HG03103 (cell line): ENCODE data around the gene PTPRA.
"Not testable (repeated sequence)": the region's sequence is repeated elsewhere in the genome, so short reads cannot be mapped to it uniquely, and the experiment has no call there.

Experiments
- ATAC-seq: cut with Tn5 transposase; IDR thresholded peaks from one replicate; pipeline ENCODE4 v1.9.1; 2021; ENCODE audit warnings: low read depth; ENCODE audit not compliant: unreplicated experiment

PTPRA gene

DNA sequence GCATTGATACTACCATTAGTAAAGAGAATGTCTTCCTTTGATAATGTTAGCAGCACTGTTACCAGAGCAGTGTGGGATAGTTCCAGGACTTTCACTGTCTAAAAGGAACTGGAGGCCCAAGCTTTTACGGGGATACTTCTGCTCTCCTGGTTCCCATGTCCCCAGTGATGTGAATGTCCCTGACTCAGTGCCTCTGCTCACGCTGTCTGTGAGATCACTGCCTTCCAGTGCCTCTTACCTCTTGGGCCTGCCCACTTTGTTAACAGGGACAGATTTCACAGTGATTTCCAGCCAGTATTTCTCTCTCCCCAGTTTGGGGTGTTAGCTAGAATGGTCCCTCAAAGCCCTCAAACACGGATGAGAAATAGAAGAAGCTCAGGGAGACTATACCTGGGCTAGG is 14.4 kb downstream of the PTPRA start:
- ATAC-seq = no peak

DNA sequence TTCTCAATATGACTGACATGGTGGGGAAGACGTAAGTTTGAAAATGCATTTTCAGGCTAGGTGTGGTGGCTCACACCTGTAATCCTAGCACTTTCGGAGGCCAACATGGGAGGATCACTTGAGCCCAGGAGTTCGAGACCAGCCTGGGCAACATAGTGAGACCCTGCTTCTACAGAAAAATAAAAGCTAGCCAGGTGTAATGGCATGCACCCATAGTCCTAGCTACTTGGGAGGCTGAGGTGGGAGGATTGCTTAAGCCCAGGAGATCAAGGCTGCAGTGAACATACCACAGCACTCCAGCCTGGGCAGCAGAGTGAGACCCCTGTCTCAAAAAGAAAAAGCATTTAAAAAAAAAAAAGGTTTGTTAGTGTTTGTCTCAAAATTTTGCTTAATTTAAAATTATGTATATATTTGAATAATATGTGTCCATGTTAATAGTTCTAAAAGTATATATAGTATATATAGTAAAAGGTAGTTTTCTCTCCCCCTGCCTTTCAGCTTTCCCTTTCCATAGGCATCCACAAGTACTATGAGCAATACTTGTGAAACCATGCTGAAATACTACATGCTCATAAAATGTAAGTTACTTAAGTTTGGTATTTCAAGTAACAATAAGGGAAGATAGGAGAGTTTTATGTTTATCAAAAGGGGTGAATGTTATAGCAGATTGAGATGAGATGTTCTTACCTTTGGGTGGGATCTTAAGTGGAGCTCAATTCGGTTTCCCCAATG is 15.1 kb downstream of the PTPRA start:
- ATAC-seq = no peak

DNA sequence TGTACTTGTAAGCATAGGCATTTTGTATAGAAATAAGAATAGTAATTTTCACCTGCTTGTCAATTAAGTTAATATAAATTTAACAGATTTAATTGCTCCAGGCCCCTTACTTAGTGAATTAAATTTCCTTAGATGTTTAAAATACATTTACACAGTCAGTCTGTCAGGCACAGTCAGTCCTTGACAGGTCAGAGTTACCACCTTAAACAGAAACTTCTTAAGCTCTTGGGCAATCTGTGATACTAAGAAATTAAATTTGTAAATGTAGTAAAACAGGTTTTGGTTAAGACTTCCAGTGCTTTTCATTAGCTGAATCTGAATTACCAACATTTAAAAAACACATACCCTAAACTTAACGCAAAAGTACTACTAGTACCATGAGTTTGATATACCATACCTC is 15.9 kb downstream of the PTPRA start:
- no peak for ATAC-seq

DNA sequence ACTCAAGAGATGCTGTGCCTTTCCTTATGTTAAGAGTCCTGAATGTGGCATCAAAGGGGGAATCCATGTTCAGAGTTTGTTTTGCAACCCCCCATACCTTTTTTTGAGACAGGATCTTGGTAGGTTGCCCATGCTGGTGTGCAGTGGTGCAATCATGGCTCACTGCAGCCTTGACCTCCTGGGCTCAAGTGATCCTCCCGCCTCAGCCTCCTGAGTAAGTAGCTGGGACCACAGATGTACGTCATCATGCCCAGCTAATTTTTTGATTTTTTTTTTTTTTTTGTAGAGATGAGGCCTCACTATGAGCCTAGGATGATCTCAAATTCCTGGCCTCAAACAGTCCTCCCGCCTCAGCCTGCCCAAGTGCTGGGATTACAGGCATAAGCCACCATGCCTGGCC is 16.5 kb downstream of the PTPRA start:
- no peak for ATAC-seq

DNA sequence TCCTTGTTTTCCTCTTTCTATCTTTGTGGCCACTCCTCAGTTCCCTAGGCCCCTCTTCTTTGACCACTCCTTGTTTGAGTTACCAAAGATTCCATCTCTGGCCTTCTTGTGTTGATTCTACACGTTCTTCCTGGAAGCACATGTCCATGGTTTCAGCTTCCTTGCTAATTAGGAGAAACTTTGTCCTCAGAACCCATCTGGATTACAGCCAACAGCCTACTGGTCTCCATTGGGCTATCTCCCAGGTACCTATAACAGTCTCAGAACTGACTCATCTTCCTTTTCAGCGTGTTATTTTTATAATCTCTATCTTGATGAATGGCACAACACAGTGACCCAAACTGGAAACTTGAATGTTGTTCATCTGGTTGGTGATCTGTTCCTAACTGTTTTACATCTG is 17.5 kb downstream of the PTPRA start:
- ATAC-seq = no peak

DNA sequence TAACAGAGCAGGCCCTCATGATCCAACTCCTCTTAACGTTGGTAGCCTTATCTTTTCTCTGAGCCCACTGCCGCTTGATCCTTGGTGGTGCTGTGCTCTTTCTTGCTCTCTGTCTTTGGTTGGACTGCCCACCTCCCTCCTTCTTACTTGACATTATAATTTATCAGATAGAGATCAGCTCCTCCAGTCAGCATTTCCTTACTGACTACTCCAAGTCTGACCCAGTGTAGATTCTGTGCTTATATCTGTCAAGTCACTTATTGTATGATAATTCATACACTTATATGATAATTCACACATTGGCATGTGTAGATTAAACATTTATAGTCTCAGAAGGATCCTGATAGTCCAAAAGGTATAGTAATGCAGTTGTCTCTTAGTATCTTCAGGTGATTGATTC is 18.1 kb downstream of the PTPRA start:
- ATAC-seq = no peak

DNA sequence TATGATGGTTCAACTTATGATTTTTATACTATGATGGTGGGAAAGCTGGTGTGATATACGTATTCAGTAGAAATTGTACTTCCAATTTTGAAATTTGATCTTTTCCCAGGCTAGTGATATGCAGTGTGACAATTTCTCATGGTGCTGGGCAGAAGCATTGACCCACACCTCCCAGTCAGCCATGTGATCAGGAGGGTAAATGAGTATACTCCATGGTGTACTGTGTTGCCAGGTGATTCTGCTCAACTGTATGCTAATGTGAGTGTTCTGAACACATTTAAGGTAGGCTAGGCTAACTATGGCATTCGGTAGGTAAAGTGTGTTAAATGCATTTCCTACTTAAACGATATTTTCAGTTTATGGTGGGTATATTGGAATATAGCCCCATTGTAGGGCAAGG is 19.1 kb downstream of the PTPRA start:
- no peak for ATAC-seq

DNA sequence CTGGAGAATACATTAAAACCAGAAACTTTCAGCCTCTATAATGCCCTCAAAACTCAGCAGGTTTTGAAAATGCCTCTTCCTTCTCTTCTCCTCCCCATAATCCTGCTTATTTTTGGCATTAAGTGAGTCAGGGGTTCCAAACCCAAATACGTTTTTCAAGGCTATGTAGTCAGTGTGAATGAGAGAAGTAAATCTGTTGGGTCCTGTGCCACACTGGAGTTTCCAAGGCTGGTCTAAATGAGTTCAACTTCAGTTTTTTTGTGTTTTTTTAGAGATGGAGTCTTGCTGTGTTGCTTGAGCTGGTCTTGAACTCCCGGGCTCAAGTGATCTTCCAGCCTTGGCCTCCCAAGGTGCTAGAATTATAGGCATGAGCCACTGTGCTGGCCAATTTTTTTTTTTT is 20.9 kb downstream of the PTPRA start:
- no peak for ATAC-seq

DNA sequence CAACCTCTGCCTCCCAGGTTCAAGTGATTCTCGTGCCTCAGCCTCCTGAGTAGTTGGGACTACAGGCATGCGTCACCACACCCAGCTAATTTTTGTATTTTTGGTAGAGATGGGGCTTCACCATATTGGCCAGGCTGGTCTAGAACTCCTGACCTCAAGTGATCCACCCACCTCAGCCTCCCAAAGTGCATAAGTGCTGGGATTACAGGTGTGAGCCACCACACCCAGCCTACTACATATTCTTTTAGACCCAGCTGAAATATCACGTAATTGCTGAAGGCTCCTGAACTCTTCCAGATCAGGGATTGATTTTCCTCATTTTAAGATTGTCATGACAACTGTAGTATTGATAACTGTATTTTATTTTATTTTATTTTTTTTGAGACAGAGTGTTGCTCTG is 21.9 kb downstream of the PTPRA start:
- ATAC-seq = not testable (repeated sequence)

DNA sequence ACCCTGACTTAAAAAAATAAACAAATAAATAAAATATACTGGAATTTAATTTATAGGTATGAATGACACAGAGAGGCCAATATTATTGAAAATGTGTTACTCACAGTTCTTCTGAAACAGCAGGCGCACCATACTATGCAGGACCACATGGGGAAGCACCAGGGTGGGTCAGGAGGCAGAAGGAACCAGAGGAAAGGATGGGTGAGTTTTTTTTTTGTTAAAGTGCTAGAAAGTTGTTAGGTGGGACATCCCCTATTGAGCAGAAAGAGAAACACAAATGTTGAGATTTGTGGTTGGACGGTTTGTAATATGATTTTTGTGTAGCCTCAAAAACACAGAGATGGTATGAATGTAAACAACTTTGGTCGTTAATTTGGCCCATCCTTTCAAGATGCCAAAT is 26.0 kb downstream of the PTPRA start:
- ATAC-seq = no peak

DNA sequence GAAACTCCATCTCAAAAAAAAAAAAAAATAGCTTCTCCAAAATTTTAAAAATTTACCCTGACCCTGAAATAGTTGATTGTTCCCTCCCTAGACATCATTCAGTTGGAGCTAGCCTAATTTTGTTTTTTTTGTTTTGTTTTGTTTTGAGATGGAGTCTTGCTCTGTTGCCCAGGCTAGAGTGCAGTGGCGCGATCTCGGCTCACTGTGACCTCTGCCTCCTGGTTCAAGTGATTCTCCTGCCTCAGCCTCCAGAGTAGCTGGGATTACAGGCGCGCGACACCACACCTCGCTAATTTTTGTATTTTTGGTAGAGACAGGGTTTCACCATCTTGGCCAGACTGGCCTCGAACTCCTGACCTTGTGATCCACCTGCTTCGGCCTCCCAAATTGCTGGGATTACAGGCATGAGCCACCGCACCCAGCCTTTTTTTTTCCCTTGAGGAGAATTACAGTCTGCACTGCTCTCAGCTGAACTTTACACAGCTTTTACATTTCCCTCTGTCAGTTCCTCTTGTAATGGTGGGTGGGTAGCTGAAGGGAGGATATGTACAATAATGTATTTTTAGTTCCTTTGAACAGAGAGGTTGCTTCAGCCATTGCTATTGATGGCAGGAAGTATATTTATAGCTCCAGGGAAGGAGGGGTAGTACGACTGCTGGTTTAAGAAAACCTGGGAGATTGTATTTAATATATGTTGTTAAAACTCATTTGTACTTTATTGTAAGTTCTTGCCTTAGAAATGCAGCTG is 27.7 kb downstream of the PTPRA start:
- ATAC-seq = no peak

DNA sequence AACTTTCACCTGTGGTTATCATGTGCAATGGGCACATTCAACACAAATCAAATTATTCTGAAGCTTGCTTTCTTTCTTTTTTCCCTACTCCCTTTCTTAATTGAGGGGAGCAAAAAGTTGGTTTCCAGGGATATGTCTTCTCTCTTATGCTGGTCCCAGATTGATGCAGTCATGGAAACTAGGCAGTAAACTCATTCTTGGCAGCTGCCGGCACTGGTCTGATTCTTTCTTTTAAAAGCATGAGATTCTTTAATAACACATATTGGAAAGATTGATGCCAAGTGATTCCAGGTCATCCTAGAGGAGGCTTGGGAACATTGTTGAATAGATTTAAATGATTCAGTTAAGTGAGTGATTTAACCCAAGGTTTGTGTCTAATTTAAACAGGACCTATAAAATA is 29.0 kb downstream of the PTPRA start:
- no peak for ATAC-seq

DNA sequence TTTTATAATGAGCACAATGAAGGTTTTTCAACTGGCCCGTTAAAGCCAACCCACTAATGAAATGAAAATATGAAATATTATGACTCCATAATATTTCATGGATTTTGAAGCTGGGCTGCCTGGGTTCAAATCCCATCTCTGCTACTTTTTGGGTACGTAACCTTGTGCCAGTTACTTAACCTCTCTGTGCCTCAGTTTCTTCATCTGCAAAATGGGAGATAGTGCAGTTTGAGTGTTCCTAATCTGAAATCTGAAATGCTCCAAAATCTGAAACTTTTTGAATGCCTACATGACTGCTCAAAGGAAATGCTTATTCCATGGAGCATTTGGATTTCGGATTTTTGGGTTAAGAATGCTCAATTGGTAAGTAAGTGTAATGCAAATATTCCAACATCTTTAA is 29.5 kb downstream of the PTPRA start:
- no peak for ATAC-seq

DNA sequence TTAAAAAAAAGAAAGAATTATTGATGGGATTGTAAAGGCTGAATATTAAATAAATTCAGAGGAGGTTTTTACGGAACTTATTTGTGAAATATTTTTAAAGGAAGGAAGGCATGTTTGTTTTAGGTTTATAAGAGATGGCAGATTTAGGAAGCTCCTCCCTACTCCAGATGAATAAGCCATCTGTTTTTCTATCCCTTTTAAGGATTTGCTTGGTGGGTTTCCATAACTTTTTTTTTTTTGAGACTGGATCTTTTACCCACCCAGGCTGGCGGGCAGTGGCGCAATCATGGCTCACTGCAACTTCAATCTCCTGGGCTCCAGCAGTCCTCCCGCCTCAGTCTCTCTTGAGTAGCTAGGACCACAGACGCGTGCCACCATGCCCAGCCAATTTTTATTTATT is 30.4 kb downstream of the PTPRA start:
- ATAC-seq = no peak

DNA sequence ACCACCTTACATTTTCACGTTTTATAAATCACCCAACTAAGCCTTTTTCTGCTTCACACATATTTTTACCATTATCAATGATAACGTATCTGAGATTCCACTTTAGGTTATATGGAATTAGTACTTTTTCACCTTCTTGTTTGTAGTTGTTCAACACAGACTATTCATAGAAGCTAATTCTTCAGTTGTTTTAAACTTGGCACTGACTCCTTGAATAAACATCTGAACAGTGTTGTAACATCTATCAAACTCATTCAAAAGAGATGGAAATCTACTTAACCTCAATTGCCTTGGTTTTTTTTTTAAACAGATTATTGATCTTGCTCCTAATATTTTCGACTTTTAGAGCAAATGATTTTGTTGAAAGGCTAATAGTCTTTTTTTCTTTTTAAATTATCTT is 34.2 kb downstream of the PTPRA start:
- no peak for ATAC-seq

DNA sequence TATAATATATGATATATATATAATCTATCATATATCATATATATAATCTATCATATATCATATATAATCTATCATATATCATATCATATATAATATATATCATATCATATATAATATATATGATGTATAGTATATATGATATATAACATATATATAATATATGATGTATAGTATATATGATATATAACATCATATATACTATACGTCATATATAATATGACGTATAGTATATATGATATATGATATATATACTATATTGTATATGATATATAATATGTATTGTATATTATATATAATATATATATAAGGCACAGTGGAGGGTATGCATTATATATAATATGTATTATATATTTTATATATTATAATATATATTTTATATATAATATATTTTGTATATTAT is 36.7 kb downstream of the PTPRA start:
- no peak for ATAC-seq

DNA sequence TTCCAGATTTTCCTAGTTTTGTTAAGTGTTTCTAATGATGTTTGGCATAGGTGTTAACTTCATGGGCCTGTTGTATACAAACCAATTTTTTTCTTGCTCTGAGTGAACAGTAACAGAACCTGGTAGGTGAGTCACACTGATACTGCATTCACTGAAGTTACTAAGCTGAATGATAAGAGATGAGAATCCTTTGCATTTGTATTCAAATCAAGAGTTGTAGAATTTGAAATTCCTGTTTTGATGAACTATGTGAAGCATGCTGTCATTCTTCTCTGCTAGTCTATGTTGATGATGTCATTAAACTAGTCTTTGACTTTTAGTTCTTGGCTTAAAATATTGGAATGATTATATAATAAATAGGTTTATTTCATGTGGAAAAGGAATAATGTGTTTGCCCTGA is 37.9 kb downstream of the PTPRA start:
- ATAC-seq = no peak

DNA sequence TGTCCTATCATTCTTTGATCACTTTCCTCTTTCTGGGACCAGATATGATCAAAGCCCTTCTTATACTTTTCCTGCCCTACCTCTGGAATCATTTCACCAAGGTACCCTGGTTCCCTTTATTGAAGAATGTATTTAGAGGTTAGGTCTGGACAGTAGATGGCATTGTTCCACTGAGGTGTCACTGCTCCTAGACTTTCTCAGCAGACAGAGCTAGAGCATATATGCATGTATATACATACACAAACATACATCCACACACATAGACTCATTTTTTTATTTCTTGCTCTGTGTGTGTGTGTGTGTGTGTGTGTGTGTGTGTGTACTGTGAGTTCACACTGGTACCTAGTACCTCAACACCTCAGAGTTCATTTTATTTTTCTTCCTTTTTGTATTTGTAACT is 40.9 kb downstream of the PTPRA start:
- ATAC-seq = no peak

DNA sequence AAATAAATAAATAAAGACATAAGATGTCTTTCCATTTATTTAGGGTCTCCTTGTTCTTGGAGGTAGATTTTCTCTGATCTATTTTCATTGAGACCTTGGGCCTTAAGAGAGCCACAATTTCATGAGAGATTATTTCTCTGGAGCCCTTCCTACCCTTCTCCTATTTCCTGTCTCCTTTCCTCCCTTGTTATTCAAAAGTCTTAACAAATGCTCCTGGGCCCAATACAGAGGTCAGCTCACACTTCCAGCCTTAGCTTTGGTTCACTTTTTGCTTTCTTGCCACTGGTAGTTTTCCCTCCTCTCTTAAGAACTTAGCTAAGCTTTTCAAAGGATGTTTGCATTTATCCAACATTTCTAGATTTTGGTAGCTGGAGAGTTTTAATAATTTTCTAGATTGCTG is 44.0 kb downstream of the PTPRA start:
- no peak for ATAC-seq

DNA sequence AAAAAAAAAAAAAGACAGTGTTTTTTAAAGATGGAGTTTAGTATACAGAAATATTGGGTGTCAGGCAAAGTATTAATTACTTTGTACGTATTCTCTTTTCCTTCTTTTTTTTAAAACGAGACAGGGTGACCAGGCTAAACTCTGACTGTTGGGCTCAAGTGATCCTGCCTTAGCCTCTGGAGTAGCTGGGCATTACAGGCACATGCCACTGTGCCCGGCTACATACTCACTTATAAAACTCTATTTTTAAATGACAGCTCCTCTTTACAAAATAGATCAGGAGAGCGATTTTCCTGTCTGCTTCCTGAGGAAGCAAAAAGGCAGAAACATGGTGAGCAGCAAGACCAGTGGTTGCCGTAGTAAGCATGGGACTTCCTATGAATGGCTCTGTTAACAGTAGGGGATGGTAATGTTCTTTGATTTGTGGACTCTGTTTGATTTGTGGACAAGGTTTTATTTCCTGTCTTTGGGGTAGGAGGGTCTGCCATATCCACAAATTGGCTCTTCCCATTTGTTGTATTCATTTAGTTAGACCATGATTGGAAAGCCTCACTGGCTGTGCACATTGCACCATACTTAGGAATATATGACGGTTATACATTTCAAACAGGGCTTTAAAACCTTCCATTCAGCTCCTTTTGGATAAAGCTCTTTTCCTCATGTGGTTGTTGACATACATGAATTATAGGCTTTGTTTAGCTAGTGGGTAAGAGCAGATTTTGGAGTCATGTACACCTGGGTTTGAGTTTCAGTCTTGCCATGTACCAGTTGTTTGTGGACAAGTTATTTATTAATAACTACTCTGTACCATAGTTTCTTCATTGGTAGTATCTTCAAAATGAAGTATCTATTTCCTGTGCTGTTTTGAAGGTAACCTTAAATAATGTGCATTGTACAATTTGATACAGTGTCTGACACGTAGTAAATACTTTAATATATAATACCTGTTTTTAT is 45.1 kb downstream of the PTPRA start:
- ATAC-seq = no peak

DNA sequence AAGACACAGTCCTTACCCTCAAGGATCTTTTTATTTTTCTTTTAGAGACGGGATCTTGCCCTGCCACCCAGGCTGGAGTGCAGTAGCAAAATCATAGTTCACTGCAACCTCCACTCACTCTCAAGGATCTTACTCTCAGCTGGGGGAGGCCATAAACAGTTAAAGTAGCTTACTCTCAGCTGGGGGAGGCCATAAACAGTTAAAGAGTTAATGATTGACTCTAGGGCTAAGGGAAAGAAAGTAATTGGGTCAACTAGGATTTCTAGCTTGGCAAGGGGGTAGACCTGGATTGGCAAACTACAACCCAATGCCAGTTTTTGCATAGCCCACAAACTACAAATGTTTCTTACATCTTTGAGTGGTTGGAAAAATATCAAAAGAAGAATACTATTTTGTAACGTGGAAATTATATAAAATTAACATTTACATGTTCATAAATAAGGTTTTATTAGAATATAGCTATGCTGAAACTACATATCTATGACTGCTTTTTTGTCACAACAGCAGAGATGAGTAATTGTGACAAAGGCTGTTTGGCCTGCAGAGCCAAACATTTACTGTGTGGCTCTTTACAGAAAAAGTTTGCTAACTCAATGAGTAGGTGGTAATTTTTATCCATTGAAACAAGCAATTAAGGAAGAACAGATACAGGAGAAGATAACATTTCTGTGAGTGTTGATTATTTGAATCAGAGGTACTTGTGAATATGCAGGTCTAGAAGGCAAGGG is 46.4 kb downstream of the PTPRA start:
- no peak for ATAC-seq
